ENCODE data around the gene CXCL9. TPM values are rescaled to one million over a fixed set of nuclear protein-coding genes. Genes with fewer than 3 reads are reported as not detected.
"Not testable (repeated sequence)": the region's sequence is repeated elsewhere in the genome, so short reads cannot be mapped to it uniquely, and the experiment has no call there.

CXCL9 gene
- total RNA-seq, 1 donor from 2014 or later = not detected

DNA sequence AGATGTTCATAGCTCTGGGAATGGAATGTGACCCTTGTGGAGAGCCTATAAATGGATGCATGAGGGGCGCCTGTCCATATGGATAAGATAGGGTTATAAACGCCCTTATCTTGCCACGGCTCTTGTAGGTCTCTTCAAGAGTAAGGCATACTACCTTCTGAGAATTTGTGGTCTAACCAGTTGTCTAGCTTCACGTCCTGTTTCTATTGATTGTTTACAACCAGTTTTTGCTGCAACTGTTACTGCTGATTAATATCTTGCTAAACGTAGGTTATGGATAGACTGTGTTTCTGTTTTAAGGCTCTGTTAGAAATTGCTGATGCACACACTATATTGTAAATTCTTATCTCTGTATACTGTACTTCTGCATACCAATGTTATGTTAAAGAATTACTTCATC is 52.5 kb downstream of the CXCL9 start:
- not testable (repeated sequence) for DNase-seq (ENCODE audit: low read depth)

- no peak for DNase-seq (ENCODE audit: low read depth)
These were observed 53.8 kb downstream of the CXCL9 start for GRCh38 chr4:75953509-75953908.

Other genes with a start within 250 kb of the CXCL9 start
- gene PPEF2, start 105.1 kb downstream of the CXCL9 start, total RNA-seq = not detected in 2 replicates
- 14.5 and 44.1 TPM in 2 replicates for gene NAAA, start 66.5 kb downstream of the CXCL9 start, total RNA-seq
- 42.4 and 50.1 TPM in 2 replicates for gene SDAD1, start 16.6 kb downstream of the CXCL9 start, total RNA-seq
- 0.30 and 0.35 TPM in 2 replicates for gene CXCL10, start 16.0 kb upstream of the CXCL9 start, total RNA-seq
- gene CXCL11, start 28.6 kb upstream of the CXCL9 start, total RNA-seq = 0.10 and 1.2 TPM in 2 replicates
- not detected in 2 replicates for gene ART3, start 67.2 kb upstream of the CXCL9 start, total RNA-seq
- gene NUP54, start 140.9 kb upstream of the CXCL9 start, total RNA-seq = 48.6 and 80.7 TPM in 2 replicates
- 180 and 259 TPM in 2 replicates for gene SCARB2, start 206.3 kb upstream of the CXCL9 start, total RNA-seq
- gene FAM47E, start 244.2 kb upstream of the CXCL9 start, total RNA-seq = 1.0 and 5.7 TPM in 2 replicates